GM18505 (cell line): ENCODE results near the gene LAMC3.
"Not testable (repeated sequence)": the region's sequence is repeated elsewhere in the genome, so short reads cannot be mapped to it uniquely, and the experiment has no call there.

ENCODE experiments used
- ATAC-seq: cut with Tn5 transposase; IDR thresholded peaks from one replicate; pipeline ENCODE4 v1.9.1; 2021; ENCODE audit not compliant: unreplicated experiment
- POLR2A ChIP-seq: IDR thresholded peaks from 4 replicates; pipeline ENCODE4 v1.6.1; 2011; ENCODE audit warnings: borderline replicate concordance; ENCODE audit not compliant: insufficient read depth, insufficient read length; ENCODE audit errors: extremely low read depth

LAMC3 gene

GRCh38 chr9:131104016-131104740 lies 95.2 kb downstream of the LAMC3 start:
- TF ChIP-seq POLR2A, result no peak
- ATAC-seq, result no peak

GRCh38 chr9:131105952-131106351 lies 97.0 kb downstream of the LAMC3 start:
- no peak for TF ChIP-seq POLR2A
- no peak for ATAC-seq

DNA sequence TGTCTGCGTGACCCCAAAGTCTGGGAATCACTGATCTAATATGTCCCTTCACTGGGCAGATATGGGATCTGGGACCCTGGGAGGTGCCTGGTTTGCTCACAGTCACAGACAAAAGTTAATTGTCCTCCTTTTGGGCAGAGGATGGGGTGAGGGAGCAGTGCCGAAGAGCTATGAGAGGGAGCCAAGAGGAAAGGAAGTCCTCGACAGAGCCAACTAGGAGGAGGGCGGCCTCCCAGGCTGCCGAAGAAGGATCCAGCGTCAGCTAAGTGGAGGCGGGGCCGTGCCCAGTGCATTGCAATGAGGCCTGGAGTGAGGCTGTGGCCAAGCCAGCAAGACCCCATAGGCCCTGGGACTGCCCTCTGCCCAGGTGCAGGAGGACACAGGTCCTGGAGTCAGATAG lies 98.8 kb downstream of the LAMC3 start:
- no peak for TF ChIP-seq POLR2A
- ATAC-seq, result no peak

DNA sequence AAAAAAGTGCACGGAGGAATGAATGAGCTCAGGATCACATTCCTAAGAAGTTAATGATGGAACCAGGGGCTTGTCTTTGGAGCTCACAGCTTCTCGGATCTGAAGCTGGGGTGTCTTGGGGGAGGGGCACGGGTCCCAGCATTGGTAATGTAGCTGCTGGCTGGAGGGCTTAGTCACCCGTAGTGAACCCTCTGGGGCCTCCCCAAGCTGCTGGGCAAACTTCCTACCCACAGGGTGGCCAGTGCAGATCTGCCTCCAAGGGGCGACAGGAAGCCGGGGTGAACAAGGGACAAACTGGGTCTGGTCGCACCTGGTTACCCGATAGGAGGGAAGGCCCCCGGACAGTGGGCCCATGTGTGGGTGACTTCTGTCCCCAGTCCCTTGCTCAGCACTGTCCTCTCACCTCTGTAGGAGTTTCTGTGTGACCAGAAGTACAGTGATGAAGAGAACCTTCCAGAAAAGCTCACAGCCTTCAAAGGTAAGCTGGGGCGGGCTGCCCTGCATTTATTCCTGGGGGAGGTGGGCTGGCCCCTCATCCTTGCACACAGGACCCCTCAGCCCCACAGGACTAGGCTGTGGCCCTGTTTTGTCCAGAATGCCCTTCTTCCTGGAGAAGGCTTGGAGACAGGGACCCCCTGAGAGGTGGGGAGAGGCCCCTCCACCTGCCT lies 102.3 kb downstream of the LAMC3 start:
- no peak for ATAC-seq
- TF ChIP-seq POLR2A, result no peak

DNA sequence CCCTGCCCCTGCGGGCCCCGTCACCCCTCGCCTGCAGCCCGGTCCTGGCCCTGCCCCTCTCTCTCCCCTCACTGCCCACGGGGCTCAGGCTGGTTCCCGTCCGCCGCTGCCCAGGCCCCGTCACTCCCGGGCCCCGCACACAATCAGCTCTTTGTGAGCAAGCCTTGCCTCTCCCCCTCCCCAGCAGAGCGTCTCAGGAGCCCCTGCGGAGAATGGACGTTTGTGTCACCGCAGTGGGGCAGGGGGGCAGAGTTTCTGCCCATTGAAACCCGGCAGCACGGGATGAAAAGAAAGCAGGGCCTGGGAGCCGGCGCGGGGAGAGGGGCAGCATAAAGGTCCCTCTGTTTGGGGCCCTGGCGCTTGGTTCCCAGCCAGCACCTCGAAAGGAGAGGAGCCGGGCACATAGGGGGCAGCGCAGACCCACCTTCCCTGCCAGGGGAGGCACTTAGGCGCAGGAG lies 102.9 kb downstream of the LAMC3 start:
- no peak for TF ChIP-seq POLR2A
- ATAC-seq, result no peak

GRCh38 chr9:131112374-131113154 lies 103.6 kb downstream of the LAMC3 start:
- TF ChIP-seq POLR2A, result no peak
- ATAC-seq, result no peak

DNA sequence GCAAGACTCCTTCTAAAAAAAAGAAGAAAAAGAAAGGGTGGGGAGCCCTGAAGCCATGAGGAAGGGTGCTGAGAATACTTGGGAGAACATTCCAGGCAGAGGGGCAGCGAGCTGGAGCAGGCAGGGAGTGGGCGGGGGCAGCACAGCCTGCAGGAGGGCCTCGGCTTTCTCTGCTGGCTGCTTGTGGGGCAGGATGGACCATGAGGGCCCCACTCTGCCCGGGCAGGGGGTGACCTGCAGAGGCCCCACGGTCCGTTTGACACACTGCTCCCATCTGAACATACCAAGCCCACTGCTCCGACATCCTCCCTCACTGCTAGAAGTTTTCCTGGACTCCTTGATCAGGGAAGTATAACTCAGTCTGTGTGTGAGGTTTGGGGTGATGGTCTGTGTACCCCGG lies 104.7 kb downstream of the LAMC3 start:
- TF ChIP-seq POLR2A, result no peak
- no peak for ATAC-seq

DNA sequence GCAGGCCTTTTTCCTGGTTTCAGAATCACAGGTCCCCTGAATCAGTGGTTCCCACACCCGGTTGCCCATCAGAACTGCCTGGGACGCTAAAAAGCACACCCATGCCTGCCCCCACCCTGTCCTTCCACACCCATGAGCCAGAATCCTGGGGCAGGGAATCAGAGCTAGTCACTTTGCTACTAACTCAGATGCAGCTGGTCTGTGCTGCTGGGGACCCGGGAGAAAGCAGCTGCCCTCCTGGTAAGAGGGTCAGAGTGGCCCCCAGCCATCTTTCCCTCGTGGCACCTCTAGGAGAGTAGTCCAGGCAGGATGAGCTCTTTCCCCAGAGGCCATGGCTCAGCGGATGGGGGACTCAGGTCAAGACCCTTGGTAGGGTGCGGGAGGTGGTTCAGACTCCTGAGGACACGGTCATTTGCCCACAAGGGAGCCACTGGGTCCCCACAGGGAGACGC lies 105.1 kb downstream of the LAMC3 start:
- no peak for TF ChIP-seq POLR2A
- ATAC-seq, result no peak

GRCh38 chr9:131115360-131115742 lies 106.4 kb downstream of the LAMC3 start:
- ATAC-seq, result not testable (repeated sequence)

GRCh38 chr9:131116281-131117120 lies 107.5 kb downstream of the LAMC3 start:
- ATAC-seq, result no peak
- no peak for TF ChIP-seq POLR2A

DNA sequence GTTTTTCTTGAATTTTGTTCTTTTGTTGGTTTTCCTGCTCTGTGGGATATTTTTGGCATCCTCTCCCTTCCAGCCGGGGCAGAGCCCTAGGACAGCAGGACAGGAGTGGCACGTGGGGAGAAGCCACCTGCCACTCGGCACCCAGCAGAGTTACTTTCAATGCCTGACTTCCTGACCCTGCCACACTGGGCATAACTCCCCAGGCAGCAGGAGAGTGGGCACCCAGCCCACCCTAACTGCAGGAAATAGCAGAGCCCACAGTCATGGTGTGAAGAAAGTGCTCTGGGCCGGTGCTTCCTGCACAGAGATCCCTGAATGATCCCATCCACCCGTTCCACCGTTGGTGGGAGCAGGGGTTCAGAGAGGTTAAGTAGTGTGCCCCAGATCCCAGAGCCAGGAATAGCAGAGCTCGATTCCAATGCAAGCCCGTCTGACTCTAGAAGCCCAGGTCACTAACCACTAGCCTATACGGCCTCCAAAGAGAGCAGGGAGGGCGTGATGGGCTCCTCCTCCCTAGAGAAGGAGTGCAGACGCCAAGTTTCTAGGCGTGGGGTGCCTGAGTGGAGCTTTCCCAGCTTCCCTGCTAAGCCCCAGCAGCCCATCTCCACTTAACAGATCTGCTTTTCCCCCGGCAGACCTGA lies 108.3 kb downstream of the LAMC3 start:
- no peak for TF ChIP-seq POLR2A
- ATAC-seq, result no peak

DNA sequence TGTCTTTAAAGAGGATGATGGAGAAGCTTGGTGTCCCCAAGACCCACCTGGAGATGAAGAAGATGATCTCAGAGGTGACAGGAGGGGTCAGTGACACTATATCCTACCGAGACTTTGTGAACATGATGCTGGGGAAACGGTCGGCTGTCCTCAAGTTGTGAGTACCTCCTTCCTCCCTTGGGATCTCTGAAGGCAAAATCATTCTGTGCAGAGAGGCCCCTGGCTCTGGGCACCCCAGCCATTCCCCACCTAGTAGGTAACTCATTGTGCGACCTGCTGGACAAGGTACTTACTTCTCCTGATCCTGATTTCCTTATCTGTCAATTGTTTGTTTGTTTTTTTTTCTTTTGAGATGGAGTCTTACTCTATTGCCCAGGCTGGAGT lies 108.8 kb downstream of the LAMC3 start:
- TF ChIP-seq POLR2A, result no peak
- no peak for ATAC-seq
